Epithelial cell of esophagus (primary cell): ENCODE results near the gene UBXN10.

Experiments
- DNase-seq: peaks from one replicate; pipeline ENCODE4 v3.0.0; 2010; ENCODE audit warnings: low read depth
- H3K4me3 ChIP-seq: 2 replicates; pipeline ENCODE4 v1.5.1; 2011; ENCODE audit warnings: mild to moderate bottlenecking, low read length, control low read depth
- TF ChIP-seq, protein P1 (sequence below): IDR thresholded peaks from 2 replicates; pipeline ENCODE4 v1.5.1; 2011; ENCODE audit warnings: low read depth, mild to moderate bottlenecking, low read length, control low read depth, inconsistent platforms; ENCODE audit not compliant: insufficient read depth; ENCODE audit errors: missing control alignments

UBXN10 gene

DNA sequence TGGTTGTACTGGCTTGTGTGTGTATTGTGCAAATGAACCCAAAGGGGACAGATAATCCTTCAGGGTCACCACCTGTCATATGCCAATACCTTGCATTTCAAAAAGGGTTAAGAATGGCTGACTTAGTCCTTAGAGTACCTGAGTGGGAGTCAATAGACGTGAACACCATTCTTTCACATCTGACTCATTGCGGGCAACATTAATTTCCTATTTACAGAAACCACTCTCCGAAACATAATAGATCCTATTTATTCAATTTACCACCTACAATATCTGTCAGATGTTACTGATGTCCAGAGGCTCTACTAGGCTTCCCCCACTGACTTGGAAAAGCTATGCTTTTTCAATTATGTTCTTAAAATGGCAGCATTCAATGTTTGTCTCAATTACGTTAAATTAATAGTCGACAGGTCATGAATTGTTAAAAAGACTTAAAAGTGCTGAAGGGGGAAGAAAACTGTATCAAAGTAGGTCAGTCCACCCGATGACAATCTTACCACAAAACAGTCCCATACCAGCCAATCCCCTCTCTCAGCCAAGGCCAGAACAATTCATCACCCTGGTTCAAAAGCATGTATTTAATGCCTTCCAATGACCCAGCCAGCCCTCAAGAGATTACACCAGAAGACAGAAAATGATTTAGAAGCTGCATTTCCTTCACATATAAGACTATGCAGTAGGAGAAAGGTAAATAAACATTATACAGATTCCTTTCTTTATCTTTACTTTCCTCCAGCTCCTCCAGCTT lies 49.1 kb downstream of the UBXN10 start:
- no peak for DNase-seq
- TF ChIP-seq, protein P1, sequence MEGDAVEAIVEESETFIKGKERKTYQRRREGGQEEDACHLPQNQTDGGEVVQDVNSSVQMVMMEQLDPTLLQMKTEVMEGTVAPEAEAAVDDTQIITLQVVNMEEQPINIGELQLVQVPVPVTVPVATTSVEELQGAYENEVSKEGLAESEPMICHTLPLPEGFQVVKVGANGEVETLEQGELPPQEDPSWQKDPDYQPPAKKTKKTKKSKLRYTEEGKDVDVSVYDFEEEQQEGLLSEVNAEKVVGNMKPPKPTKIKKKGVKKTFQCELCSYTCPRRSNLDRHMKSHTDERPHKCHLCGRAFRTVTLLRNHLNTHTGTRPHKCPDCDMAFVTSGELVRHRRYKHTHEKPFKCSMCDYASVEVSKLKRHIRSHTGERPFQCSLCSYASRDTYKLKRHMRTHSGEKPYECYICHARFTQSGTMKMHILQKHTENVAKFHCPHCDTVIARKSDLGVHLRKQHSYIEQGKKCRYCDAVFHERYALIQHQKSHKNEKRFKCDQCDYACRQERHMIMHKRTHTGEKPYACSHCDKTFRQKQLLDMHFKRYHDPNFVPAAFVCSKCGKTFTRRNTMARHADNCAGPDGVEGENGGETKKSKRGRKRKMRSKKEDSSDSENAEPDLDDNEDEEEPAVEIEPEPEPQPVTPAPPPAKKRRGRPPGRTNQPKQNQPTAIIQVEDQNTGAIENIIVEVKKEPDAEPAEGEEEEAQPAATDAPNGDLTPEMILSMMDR: no peak
- no peak overlapping the region for H3K4me3 ChIP-seq

- no peak overlapping the region for H3K4me3 ChIP-seq
- TF ChIP-seq, protein P1: no peak
- no peak for DNase-seq
Observed at GRCh38 chr1:20237646-20238045, 51.8 kb downstream of the UBXN10 start.

DNA sequence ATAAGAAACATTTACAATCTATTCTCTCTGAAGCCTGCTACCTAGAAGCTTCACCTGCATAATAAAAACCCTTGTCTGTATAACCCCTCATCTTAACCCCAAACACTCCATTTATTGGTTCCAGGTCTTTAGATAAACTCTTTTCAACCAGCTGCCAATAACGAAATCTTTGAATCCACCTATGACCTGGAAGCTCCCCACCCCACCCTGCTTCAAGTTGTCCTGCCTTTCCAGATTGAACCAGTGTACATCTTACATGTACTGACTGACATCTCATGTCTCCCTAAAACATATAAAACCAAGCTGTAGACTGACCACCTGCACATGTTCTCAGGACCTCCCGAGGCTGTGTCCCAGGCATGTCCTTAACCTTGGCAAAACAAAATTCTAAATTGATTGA lies 54.1 kb downstream of the UBXN10 start:
- TF ChIP-seq, protein P1: no peak
- DNase-seq: no peak
- no peak overlapping the region for H3K4me3 ChIP-seq

DNA sequence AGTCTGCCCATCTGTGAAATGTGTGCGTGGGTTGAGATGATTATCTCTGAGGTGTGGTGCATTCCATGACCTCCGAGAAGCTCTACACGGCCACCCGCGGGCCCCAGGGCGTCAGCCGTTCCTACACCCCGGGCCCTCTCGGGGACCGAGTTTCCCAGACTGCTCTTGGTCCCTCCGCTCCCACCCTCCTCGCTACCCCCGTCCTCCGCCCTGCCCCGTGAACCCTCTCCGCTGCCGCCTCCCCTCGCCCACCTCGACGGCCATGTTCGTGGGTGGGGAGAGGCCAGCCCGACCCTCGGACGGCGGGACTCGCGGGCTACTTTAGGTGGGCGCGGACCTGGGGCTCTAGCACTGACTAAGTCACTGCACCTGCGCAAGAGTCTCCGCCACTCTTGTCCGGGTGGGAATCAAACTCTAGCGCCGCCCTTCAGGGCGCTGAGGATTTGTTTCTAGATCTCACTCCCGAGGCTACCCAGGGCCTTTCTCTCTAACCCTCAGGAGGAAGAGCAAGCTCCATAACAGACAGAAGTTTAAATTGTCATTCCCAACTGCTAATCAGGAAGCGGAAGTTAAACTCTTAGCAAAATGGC lies 57.1 kb downstream of the UBXN10 start:
- H3K4me3 ChIP-seq: no peak overlapping the region
- TF ChIP-seq, protein P1: no peak
- no peak for DNase-seq
